GM18868 (cell line): ENCODE measurements around the gene CENPE.
"Not testable (repeated sequence)": the region's sequence is repeated elsewhere in the genome, so short reads cannot be mapped to it uniquely, and the experiment has no call there.

ENCODE experiments used
- ATAC-seq: cut with Tn5 transposase; IDR thresholded peaks from one replicate; pipeline ENCODE4 v1.9.1; 2021; ENCODE audit warnings: mild to moderate bottlenecking, moderate library complexity; ENCODE audit not compliant: unreplicated experiment

The CENPE gene, protein sequence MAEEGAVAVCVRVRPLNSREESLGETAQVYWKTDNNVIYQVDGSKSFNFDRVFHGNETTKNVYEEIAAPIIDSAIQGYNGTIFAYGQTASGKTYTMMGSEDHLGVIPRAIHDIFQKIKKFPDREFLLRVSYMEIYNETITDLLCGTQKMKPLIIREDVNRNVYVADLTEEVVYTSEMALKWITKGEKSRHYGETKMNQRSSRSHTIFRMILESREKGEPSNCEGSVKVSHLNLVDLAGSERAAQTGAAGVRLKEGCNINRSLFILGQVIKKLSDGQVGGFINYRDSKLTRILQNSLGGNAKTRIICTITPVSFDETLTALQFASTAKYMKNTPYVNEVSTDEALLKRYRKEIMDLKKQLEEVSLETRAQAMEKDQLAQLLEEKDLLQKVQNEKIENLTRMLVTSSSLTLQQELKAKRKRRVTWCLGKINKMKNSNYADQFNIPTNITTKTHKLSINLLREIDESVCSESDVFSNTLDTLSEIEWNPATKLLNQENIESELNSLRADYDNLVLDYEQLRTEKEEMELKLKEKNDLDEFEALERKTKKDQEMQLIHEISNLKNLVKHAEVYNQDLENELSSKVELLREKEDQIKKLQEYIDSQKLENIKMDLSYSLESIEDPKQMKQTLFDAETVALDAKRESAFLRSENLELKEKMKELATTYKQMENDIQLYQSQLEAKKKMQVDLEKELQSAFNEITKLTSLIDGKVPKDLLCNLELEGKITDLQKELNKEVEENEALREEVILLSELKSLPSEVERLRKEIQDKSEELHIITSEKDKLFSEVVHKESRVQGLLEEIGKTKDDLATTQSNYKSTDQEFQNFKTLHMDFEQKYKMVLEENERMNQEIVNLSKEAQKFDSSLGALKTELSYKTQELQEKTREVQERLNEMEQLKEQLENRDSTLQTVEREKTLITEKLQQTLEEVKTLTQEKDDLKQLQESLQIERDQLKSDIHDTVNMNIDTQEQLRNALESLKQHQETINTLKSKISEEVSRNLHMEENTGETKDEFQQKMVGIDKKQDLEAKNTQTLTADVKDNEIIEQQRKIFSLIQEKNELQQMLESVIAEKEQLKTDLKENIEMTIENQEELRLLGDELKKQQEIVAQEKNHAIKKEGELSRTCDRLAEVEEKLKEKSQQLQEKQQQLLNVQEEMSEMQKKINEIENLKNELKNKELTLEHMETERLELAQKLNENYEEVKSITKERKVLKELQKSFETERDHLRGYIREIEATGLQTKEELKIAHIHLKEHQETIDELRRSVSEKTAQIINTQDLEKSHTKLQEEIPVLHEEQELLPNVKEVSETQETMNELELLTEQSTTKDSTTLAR (N-terminal part only)

DNA sequence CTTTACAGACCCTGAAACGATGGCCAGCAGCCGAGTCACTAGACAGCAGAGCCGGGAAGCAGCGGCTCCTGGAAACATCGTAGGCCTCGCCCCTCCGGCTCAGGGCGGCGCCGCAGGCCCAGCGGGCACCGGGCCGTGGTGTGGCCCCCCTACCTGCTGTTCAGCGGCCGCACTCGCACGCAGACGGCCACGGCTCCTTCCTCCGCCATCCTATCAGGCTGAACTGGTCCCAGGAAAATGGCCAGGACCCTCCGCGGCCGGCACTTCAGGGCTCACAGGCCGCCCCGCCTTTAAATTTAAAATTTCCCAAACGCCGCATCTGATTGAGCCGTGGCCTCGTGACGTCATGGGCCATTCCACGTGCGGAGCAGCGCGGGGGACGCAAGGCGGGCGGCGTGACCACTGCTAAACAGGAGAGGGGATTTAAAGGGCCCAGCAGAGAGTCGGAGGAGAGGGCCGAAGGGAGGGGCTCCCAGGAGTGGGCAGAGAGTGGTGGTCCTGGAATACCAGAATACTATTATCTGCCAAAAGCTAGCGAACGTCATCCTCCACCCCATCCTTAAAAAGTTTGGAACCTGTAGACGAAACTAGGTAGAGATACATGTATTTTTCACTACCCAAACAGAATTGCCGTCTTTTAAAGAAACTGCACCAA, at the start of gene CENPE:
Gene CENPE (minus strand): TSS at position 233 of the 655 bp plus-strand sequence. CDS start 24 bp downstream, at position 209.
- ATAC-seq, result peak; percentile 94

DNA sequence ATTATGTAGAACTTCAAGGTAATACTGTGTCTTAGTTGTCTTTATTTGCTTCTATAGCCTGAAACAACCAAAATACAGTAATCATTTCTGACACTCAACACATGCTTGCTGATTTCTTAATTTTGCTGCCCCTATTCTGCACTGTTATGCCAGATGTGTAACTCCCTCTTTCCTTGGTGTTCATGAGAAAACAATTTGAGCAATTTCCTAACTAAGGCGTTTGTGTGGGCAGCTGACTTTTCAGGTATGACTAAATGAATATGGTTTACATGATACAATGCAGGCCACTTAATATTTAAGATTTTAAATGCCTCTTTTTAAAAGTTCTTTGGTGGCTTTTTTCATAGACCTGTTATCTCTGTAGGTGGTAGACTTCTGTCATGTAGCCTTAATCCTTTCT, 46.1 kb upstream of the CENPE start:
- no peak for ATAC-seq

DNA sequence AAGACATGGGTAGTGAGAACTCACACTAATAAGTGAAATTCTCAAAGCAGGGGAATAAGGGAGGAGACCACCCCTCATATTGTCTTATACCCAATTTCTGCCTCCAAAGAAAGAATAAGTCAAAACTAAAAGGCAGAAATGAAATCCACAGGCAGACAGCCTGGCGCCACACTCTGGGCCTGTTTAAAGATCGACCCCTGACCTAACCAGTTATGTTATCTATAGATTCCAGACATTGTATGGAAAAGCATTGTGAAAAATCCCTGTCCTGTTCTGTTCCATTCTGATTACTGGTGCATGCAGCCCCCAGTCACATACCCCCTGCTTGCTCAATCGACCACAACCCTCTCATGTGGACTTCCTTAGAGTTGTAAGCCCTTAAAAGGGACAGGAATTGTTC, 32.8 kb upstream of the CENPE start:
- ATAC-seq, result not testable (repeated sequence)

DNA sequence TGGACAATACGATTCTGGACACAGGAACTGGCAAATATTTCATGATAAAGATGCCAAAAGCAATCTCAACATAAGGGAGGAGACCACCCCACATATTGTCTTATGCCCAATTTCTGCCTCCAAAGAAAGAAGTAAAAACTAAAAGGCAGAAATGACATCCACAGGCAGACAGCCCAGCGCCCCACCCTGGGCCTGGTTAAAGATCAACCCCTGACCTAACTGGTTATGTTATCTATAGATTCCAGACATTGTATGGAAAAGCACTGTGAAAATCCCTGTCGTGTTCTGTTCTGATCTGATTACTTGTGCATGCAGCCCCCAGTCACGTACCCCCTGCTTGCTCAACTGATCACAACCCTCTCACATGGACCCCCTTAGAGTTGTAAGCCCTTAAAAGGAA, 25.4 kb upstream of the CENPE start:
- ATAC-seq, result not testable (repeated sequence)

DNA sequence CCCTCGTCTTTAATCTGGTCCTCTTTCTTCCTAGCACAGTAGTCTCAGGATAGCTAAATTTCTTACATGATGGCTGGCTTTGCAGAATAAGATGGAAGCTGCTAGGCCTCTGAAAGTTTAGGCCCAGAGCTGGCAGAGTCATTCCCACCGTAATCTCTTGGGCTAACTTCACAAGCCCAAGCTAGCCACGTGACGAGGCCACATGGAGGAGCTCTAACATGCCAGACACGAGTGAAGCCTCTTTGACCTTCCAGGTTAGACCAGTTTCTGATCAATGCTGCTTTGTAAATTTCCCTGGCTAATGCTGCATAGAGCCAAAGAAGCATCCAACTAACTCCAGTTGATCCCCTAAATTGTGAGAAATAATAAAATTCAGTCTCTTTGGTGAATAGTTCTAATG, 9.5 kb upstream of the CENPE start:
- ATAC-seq, result no peak

DNA sequence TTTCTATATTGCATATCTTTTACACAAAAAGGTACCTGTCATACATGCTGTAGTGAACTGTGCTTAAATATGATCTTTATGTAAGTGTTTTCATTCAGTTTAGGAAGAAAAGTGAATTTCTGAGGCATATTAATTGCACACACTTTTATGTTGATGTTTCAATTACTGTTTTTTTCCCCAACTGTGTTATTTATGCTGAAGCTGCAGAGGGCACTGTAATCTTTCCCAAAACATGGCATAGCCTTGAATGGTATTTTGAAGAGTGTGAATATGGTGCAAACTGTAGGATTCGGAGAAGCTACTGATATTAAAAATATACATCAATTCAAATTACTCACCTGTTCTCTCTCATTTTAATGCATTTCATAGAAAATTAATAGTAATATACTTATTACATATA, 6.0 kb upstream of the CENPE start:
- peak; percentile 44 for ATAC-seq

DNA sequence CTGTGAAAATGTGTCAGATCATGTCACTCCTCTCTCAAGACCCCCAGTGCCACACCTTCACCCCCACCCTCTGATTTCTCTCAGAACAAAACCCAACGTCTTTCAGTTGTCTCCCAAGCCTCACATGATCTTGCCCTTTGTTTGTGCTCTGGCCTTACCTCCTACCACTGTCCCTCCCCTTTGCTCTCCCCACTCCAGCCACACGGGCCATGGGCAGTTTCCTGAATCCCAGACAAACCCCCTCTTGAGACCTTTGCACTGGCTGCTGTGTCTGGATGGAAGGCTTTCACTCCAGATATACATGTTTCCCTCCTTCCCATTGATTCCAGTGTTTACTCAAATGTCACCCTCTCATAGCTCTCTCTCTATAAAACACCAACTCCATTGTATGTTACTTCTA, 3.6 kb upstream of the CENPE start:
- ATAC-seq, result no peak

DNA sequence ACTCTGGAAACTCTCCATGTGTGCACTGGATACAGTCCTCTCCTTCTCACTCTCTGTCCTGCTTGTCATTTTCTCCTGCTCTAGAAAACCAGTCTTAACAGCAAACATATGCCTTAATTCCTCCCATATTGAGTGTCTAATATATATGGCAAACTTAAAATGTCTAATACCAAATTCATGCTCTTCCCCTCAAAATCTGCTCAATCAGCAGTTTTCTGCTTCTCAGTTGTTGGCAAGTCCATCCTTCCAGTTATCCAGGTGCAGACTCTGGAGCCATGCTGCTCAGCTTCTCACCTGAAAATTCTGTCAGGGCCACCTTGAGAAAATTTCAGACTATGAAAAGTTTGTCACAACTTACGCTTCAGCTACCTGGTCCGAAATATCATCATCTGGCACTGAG, 3.1 kb upstream of the CENPE start:
- ATAC-seq, result no peak

DNA sequence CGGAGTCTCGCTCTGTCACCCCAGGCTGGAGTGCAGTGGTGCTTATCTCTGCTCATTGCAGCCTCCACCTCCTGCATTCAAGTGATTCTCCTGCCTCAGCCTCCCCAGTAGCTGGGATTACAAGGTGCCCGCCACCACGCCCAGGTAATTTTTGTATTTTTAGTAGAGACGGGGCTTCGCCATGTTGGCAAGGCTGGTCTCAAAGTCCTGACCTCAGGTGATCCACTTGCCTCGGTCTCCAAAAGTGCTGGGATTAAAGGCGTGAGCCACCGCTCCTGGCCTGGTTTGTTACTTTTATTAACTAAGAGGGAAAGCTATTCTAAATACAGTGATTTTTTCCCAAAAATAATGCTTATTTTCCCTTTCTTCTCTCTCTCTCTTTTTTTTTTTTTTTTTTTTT, 866 bp upstream of the CENPE start:
- ATAC-seq, result no peak

DNA sequence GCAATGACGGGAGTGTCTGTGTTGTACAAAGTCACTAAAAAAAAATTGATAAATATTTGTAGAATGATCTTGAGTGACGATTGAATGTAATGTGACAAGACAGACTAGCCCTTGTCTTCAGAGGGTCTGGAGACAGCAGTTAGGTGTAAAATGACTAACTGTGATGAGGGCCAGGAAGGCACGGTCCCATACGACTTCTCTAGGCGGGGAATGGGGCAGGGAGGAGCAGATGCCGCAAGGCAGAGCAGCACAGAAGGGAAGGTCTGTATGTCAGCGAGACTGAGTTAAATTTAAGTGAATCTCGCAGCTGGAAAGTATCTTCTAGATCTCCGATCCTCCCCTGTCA, 405 bp downstream of the CENPE start:
- ATAC-seq, result peak; percentile 34

DNA sequence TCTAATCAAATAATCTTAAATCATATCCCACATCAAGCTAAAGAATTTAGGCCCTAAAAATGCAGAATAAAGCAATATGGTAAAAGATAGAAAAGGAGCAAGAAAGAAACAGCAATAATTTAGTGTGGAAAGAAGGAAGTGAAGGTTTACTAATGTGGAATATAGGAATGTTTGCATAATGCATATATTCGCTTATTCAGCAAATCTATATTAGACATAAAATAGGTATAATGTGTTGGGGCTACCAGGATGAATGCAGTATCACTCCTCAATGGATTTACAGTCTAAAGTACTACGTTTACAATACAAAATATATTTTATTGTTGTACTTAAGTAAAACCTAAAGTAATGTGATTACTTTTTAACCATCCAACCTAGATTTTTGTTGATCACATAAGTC, 4.7 kb downstream of the CENPE start:
- ATAC-seq, result no peak

DNA sequence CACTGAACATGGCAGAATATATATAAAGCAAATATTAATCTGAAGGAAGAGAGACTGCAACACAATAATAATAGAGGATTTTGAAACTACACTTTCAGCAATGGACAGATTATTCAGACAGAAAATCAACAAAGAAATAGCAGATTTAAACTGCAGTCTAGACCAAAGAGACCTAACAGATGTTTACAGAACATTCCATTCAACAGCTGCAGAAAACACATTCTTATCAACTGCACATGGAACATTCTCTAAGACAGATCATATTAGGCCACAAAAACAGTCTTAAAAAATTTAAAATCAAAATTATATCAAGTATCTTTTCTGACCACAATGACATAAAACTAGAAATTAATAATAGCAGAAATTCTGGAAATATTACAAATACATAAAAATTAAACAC, 27.1 kb downstream of the CENPE start:
- ATAC-seq, result no peak

DNA sequence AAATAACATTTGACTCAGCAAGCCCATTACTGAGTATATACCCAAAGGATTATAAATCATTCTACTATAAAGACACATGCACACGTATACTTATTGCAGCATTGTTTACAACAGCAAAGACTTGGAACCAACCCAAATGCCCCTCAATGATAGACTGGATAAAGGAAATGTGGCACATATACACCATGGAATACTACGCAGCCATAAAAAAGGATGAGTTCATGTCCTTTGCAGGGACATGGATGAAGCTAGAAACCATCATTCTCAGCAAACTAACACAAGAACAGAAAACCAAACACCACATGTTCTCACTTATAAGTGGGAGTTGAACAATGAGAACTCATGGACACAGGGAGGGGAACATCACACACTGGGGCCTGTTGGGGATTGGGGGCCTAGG, 28.4 kb downstream of the CENPE start:
- ATAC-seq, result not testable (repeated sequence)

DNA sequence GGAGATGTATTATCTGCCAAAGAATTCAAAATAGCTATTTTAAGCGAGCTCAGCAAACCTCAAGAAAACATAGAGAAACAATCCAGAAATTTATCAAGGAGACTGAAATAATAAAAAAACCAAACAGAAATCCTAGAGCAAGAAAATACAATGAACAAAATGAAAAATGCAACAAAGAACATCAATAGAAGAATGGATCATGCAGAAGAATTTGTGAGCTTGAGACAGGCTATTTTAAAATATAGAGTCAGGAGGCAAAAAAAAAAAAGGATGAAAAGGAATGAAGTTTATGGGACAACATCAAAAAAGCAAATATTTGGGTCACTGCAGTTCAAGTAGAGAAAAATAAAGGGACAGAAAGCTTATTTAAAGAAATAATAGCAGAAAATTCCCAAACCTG, 29.1 kb downstream of the CENPE start:
- no peak for ATAC-seq

DNA sequence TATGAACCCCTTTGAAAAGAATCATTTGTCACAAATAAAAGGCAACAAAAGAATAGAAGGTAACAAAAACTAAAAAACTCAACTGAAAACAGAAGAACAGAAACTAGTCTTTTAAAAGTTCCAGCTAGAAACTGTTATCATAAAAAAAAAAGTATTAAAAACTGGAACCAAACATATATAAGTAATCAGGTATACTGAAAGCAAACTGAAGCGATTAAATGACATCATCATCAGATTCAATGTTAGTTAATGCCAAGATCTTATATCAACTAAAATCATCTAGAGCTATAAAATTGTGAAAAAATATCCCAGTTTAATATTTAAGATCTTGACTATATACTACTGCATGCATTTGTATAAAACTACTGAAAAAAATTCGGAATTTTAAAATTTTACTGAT, 36.0 kb downstream of the CENPE start:
- no peak for ATAC-seq

DNA sequence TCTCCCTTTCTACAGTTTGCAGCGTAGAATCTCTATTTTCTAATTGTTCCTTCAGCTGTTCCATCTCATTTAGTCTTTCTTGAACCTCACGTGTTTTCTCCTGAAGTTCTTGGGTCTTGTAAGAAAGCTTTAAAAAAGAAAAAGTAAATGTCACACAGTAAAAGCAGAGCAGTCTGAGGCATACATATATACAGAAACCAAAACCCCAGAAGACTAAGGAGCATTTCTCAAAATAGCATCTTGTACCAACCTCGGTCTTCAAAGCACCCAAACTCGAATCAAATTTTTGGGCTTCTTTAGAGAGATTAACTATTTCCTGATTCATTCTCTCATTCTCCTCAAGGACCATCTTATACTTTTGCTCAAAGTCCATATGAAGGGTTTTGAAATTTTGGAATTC, 39.4 kb downstream of the CENPE start:
- ATAC-seq, result no peak

DNA sequence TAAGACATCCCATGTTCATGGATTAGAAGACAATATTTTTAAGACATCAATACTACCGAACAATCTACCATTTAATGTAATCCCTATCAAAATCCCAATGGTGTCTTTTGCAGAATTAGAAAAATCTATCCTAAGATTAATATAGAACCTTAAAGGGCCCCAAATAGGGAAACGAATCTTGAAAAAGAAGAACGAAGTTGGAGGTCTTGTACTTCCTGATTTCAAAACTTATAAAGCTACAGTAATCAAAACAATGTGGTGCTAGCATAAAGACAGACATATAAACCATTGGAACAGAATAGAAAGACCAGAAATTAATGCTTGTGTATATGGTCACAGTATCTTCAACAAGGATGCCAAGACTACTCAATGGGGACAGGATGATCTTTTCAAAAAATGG, 42.0 kb downstream of the CENPE start:
- ATAC-seq, result no peak

DNA sequence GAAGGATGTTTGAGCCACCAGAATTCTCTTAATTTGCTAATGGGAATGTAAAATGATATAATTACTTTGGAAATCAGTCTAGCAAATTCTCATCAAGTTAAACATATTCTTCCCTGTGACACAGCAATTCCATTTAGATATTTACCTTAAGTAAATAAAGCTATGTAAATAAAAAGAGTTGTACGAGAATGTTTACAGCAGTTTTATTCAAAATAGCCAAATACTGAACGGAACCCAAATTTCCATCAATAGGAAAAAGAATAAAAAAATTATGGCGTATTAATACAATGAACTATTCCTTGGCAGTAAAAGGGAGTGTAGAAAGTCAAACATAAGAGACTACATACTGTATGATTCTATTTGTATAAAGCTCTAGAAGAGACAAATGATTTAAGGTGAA, 45.8 kb downstream of the CENPE start:
- ATAC-seq, result no peak

DNA sequence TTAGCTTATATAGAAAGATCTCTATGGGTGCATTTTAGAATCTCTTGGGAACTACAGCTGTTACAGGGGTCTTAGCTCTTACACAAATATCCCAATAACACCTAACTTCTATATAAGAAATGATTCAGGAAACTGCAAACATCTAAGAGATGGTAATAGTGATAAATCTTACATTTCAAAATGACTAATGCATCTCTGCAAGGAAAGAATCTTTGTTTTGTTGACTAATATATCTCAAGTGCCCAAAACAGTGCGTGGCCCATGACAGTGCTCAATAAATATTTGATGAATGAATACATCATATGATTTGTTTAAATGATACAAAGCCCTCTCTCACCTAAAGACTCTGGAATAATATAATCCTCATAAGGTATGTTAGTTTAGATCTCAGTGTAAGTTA, 47.5 kb downstream of the CENPE start:
- no peak for ATAC-seq

DNA sequence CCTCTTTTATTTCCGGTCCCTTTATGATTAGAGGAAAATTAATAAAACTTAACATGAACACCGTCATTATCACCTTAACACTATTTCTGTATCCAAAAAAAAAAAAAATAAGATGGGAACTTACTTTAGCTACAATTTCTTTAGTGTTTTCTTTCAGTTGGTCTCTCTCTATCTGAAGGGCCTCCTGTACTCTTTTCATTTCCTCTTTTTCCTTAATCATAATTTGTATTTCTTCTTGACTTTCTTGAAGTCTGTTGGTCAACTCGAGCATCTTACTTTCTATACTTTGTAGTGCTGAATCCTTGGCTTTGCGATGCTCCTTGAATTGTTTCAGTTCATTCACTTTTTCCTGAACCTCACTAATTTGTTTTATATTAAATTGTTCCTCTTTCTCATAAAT, 53.2 kb downstream of the CENPE start:
- ATAC-seq, result peak; percentile 44

DNA sequence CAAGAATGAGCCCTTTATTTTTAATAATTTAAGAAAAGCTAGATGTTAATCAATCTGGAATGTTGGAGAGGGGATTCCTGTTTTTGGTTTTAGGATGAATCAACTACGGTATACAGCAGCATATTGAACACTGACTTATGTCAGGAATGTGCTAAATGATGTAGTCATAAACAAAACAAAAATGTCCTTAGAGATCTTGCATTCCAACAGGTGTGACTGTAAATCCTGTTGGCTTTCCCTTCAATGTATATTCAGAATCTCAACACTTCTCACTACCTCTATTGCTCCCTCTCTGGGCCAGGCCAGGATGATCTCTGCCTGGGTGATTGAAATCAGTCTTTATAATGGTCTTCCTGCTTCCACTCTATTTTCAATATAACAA, 60.7 kb downstream of the CENPE start:
- ATAC-seq, result no peak
